Brain microvascular endothelial cell (primary cell): Measurements from ENCODE around the gene EPC2.

Experiments used
- DNase-seq: peaks from one replicate; pipeline ENCODE4 v3.0.0-alpha.2; 2020
- H3K27ac ChIP-seq: fragments of 250-450 bp; sonication (Bioruptor Pico); 2 replicates; pipeline ENCODE4 v1.5.1; 2020; ENCODE audit warnings: mild to moderate bottlenecking, moderate library complexity
- H3K27me3 ChIP-seq: fragments of 250-450 bp; sonication (Bioruptor Pico); replicated peaks from 2 replicates; pipeline ENCODE4 v1.5.1; 2020; ENCODE audit warnings: mild to moderate bottlenecking
- H3K36me3 ChIP-seq: fragments of 250-450 bp; sonication (Bioruptor Pico); replicated peaks from 2 replicates; pipeline ENCODE4 v1.5.1; 2020; ENCODE audit warnings: mild to moderate bottlenecking
- H3K4me3 ChIP-seq: 2 replicates; pipeline ENCODE4 v1.5.1; 2011; ENCODE audit warnings: low read depth, mild to moderate bottlenecking, control low read depth, low read length, moderate library complexity
- CTCF ChIP-seq: IDR thresholded peaks from 2 replicates; pipeline ENCODE4 v1.5.1; 2011; ENCODE audit warnings: low read depth, mild to moderate bottlenecking, moderate library complexity, low read length, control low read depth, inconsistent platforms; ENCODE audit errors: missing control alignments
- in situ Hi-C: cut with HindIII; loops from 2 replicates; pipeline ENCODE4 v1.10.0; 2017; ENCODE audit warnings: low sequenced_read_pairs, low pct_ligation_motif_present

The EPC2 gene

DNA sequence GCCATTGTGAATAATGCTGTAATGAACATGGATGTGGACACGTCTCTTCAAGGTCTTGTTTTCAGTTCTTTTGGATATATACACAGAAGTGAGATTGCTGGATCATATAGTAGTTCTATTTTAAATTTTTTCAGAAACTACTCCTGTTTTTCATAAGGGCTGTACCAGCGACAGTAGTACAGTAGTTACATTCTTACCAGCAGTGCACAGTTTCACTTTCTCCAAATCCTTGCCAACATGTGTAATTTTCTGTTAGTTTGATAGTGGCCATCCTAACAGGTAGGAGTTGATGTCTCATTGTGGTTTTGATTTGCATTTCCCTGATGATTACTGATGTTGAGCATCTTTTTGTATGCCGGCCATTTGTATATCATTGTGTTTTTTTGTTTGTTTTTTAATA, 81.7 kb downstream of the EPC2 start:
- Histone ChIP-seq H3K4me3 (no peak overlapping the region), H3K36me3 (no peaks in the 10 kb centered on the region), H3K27ac (no peak overlapping the region), H3K27me3 (no peaks in the 10 kb centered on the region)
- in situ Hi-C loops = no loop called here
- DNase-seq = no peak
- no peak for TF ChIP-seq CTCF

DNA sequence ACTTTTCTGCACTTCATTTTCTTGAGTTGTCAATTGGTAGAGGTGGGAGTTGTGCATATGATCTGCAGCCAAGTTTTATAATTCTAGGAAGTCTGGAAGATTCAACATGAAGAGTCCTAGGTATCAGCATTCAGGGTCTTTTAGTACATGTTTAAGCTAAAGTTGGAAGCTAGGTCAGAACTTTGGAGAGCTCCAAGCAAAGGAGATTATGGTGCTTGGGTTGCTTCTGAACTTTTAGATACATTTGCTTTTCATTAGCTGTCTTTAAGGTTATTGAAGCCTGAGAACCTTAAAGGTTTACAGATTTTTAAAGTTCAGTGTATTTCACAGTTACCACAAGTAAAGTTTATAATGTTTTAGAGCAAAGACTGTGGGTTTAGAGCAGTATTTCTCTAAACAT, 85.5 kb downstream of the EPC2 start:
- TF ChIP-seq CTCF = no peak
- Histone ChIP-seq H3K27me3 (no peaks in the 10 kb centered on the region), H3K4me3 (no peak overlapping the region), H3K36me3 (no peaks in the 10 kb centered on the region), H3K27ac (no peak overlapping the region)
- no peak for DNase-seq
- in situ Hi-C loops = no loop called here

GRCh38 chr2:148737742-148738141, 93.2 kb downstream of the EPC2 start:
- no peak overlapping the region for H3K27ac ChIP-seq
- H3K27me3 ChIP-seq = no peaks in the 10 kb centered on the region
- H3K4me3 ChIP-seq = no peak overlapping the region
- in situ Hi-C loops = no loop called here
- no peak for TF ChIP-seq CTCF
- DNase-seq = no peak
- H3K36me3 ChIP-seq = no peaks in the 10 kb centered on the region

DNA sequence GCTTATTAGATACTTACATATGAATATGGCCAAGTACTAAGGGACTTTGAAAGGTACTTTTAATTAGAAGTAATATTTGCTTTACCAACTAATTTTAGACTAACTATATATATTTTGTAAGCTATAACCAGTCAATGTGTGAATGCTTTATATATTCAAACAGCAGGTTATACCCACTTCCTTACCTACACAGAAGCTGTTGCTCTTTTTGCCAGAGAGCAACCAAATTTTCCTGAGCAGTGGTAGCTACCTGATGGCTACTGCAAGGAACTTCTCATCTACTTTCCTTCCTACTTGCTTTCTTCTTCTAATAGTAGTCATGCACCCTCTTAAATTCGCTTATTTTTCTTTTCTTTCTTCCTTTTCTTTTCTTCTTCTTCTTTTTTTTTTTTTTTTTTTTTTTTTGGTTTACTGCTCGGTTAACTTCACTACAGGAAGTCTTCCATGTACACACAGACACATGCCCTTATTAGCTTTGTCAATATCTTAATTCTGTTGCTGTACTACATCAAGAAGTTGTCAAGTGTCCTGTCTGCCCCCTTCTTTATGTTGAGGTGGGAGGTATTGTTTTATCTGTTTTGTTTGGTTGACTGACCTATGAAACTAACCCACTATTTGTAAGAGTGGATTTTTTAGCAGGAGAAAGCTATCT, 95.0 kb downstream of the EPC2 start:
- Histone ChIP-seq H3K4me3 (no peak overlapping the region), H3K36me3 (no peaks in the 10 kb centered on the region), H3K27ac (no peak overlapping the region), H3K27me3 (no peaks in the 10 kb centered on the region)
- DNase-seq = no peak
- in situ Hi-C loops = no loop called here
- TF ChIP-seq CTCF = no peak

GRCh38 chr2:148742373-148742772, 97.8 kb downstream of the EPC2 start:
- Histone ChIP-seq H3K27me3 (no peaks in the 10 kb centered on the region), H3K36me3 (no peaks in the 10 kb centered on the region), H3K27ac (no peak overlapping the region), H3K4me3 (no peak overlapping the region)
- no peak for TF ChIP-seq CTCF
- no peak for DNase-seq
- in situ Hi-C loops = no loop called here

GRCh38 chr2:148745151-148745851, 100.8 kb downstream of the EPC2 start:
- H3K4me3 ChIP-seq = no peak overlapping the region
- no peak for DNase-seq
- no peak for TF ChIP-seq CTCF
- H3K27ac ChIP-seq = no peak overlapping the region
- no peaks in the 10 kb centered on the region for H3K36me3 ChIP-seq
- in situ Hi-C loops = no loop called here
- H3K27me3 ChIP-seq = no peaks in the 10 kb centered on the region
